Effector CD4-positive, alpha-beta T cell (primary cell): Measurements from ENCODE around the gene LRMDA.

Experiments
- DNase-seq: peaks from one replicate; pipeline ENCODE4 v3.0.0-alpha.2; 2020

Gene LRMDA

GRCh38 chr10:76073524-76073923, 642.1 kb downstream of the LRMDA start:
- no peak for DNase-seq

- DNase-seq: no peak
These were observed 643.2 kb downstream of the LRMDA start for GRCh38 chr10:76074659-76075058.

GRCh38 chr10:76080451-76080850, 649.0 kb downstream of the LRMDA start:
- no peak for DNase-seq

GRCh38 chr10:76080991-76081390, 649.6 kb downstream of the LRMDA start:
- DNase-seq: no peak

- DNase-seq: no peak
These were observed 650.8 kb downstream of the LRMDA start for GRCh38 chr10:76082232-76082631.

- no peak for DNase-seq
These were observed 651.5 kb downstream of the LRMDA start for GRCh38 chr10:76082956-76083355.

- no peak for DNase-seq
These were observed 653.8 kb downstream of the LRMDA start for GRCh38 chr10:76085002-76085816.

- DNase-seq: no peak
These were observed 654.4 kb downstream of the LRMDA start for GRCh38 chr10:76085817-76086167.

GRCh38 chr10:76086170-76086760, 654.8 kb downstream of the LRMDA start:
- DNase-seq: no peak

- no peak for DNase-seq
These were observed 655.6 kb downstream of the LRMDA start for GRCh38 chr10:76086761-76087639.

GRCh38 chr10:76088008-76088407, 656.6 kb downstream of the LRMDA start:
- no peak for DNase-seq

- no peak for DNase-seq
These were observed 657.6 kb downstream of the LRMDA start for GRCh38 chr10:76088980-76089379.

GRCh38 chr10:76089556-76090180, 658.2 kb downstream of the LRMDA start:
- no peak for DNase-seq

- no peak for DNase-seq
These were observed 660.5 kb downstream of the LRMDA start for GRCh38 chr10:76091926-76092325.

GRCh38 chr10:76106611-76107010, 675.2 kb downstream of the LRMDA start:
- no peak for DNase-seq

- no peak for DNase-seq
These were observed 677.3 kb downstream of the LRMDA start for GRCh38 chr10:76108563-76109359.

GRCh38 chr10:76111404-76111803, 680.0 kb downstream of the LRMDA start:
- no peak for DNase-seq

- DNase-seq: no peak
These were observed 680.8 kb downstream of the LRMDA start for GRCh38 chr10:76111986-76112825.

GRCh38 chr10:76112826-76113150, 681.4 kb downstream of the LRMDA start:
- DNase-seq: no peak

GRCh38 chr10:76113952-76114351, 682.5 kb downstream of the LRMDA start:
- DNase-seq: no peak

GRCh38 chr10:76114581-76115001, 683.2 kb downstream of the LRMDA start:
- no peak for DNase-seq

- no peak for DNase-seq
These were observed 683.7 kb downstream of the LRMDA start for GRCh38 chr10:76115131-76115470.
